Hepatocyte (in vitro differentiated cells): ENCODE data around the gene GLRA2.

Experiments used
- CTCF ChIP-seq: fragments of 200-600 bp; sonication (generic); IDR thresholded peaks from 2 replicates; pipeline ENCODE4 v1.5.1; 2016; ENCODE audit warnings: antibody characterized with exemption, mild to moderate bottlenecking; ENCODE audit not compliant: poor library complexity
- EZH2 ChIP-seq: fragments of 200-600 bp; sonication (generic); IDR thresholded peaks from 2 replicates; pipeline ENCODE4 v1.6.1; 2016; ENCODE audit warnings: antibody characterized with exemption, mild to moderate bottlenecking, borderline replicate concordance
- EZH2phosphoT487 ChIP-seq: fragments of 200-600 bp; sonication (generic); IDR thresholded peaks from one replicate; pipeline ENCODE4 v1.6.1; 2018; ENCODE audit warnings: antibody characterized with exemption, mild to moderate bottlenecking, low read depth, moderate library complexity; ENCODE audit not compliant: unreplicated experiment, severe bottlenecking

DNA sequence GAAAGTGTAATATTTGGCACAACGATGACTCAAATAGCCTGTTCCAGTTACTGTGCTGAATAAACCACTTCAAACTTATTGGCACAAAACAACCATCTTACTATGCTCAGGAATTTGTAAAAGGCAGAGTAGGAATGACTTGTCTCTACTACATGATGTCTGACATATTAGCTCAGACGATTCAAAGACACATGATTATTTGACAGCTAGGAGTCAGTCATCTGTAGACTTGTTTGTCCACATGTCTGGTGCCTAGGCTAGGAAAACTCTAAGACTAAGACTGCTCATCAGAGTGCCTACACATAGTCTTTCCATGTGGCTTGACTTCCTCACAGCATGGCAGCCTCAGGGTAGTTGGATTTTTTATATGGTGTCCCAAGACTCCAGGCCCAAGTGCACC lies 189.1 kb downstream of the GLRA2 start:
- TF ChIP-seq CTCF (no peak), EZH2 (no peak), EZH2phosphoT487 (no peak)
